ENCODE measurements around the gene RAB9B. TPM values are rescaled to one million over a fixed set of nuclear protein-coding genes. Genes with fewer than 3 reads are reported as not detected.
A peak's percentile ranks its signal among the peaks of the same experiment; 100 is the strongest.
"Not testable (repeated sequence)": the region's sequence is repeated elsewhere in the genome, so short reads cannot be mapped to it uniquely, and the experiment has no call there.

The RAB9B gene
- total RNA-seq (2014; rRNA removed; shearing (Covaris generic)) = 3.2 and 5.5 TPM in 2 replicates

GRCh38 chrX:103831803-103832544 is at the start of gene RAB9B:
TSS of gene RAB9B (minus strand) at chrX:103832257. CDS start at chrX:103825784, 6,473 bp downstream.
- peak; percentile 65 for DNase-seq (ENCODE audit: low read depth)

- peak; percentile 76 for DNase-seq (ENCODE audit: low read depth)
These were observed 47.3 kb upstream of the RAB9B start for GRCh38 chrX:103879339-103879738.

GRCh38 chrX:103878466-103879122 is 46.5 kb upstream of the RAB9B start:
- peak; percentile 93 for DNase-seq (ENCODE audit: low read depth)

GRCh38 chrX:103877571-103877970 is 45.5 kb upstream of the RAB9B start:
- DNase-seq (ENCODE audit: low read depth) = peak; percentile 45

- DNase-seq (ENCODE audit: low read depth) = peak; percentile 82
These were observed 33.0 kb upstream of the RAB9B start for GRCh38 chrX:103864886-103865534.

GRCh38 chrX:103864149-103864548 is 32.1 kb upstream of the RAB9B start:
- DNase-seq (ENCODE audit: low read depth) = no peak

GRCh38 chrX:103861200-103861599 is 29.1 kb upstream of the RAB9B start:
- DNase-seq (ENCODE audit: low read depth) = peak; percentile 51

GRCh38 chrX:103849558-103849957 is 17.5 kb upstream of the RAB9B start:
- no peak for DNase-seq (ENCODE audit: low read depth)

- peak; percentile 67 for DNase-seq (ENCODE audit: low read depth)
These were observed 15.3 kb upstream of the RAB9B start for GRCh38 chrX:103847174-103847870.

GRCh38 chrX:103846386-103846785 is 14.3 kb upstream of the RAB9B start:
- no peak for DNase-seq (ENCODE audit: low read depth)

- DNase-seq (ENCODE audit: low read depth) = peak; percentile 83
These were observed 13.2 kb upstream of the RAB9B start for GRCh38 chrX:103845165-103845653.

- DNase-seq (ENCODE audit: low read depth) = peak; percentile 57
These were observed 7.3 kb upstream of the RAB9B start for GRCh38 chrX:103839404-103839803.

GRCh38 chrX:103831342-103831802 is 685 bp downstream of the RAB9B start:
- DNase-seq (ENCODE audit: low read depth) = no peak

- no peak for DNase-seq (ENCODE audit: low read depth)
These were observed 1.2 kb downstream of the RAB9B start for GRCh38 chrX:103830848-103831247.

- no peak for DNase-seq (ENCODE audit: low read depth)
These were observed 3.5 kb downstream of the RAB9B start for GRCh38 chrX:103828529-103828928.

- DNase-seq (ENCODE audit: low read depth) = no peak
These were observed 6.2 kb downstream of the RAB9B start for GRCh38 chrX:103825881-103826280.

- DNase-seq (ENCODE audit: low read depth) = peak; percentile 49
These were observed 8.5 kb downstream of the RAB9B start for GRCh38 chrX:103823591-103823990.

GRCh38 chrX:103820802-103821201 is 11.3 kb downstream of the RAB9B start:
- DNase-seq (ENCODE audit: low read depth) = not testable (repeated sequence)

- no peak for DNase-seq (ENCODE audit: low read depth)
These were observed 13.0 kb downstream of the RAB9B start for GRCh38 chrX:103818842-103819619.

- DNase-seq (ENCODE audit: low read depth) = peak; percentile 34
These were observed 14.6 kb downstream of the RAB9B start for GRCh38 chrX:103817502-103817901.

- DNase-seq (ENCODE audit: low read depth) = not testable (repeated sequence)
These were observed 15.0 kb downstream of the RAB9B start for GRCh38 chrX:103817101-103817500.

Measured in M059J (cell line).